GM12875 (cell line): ENCODE results near the gene TNFRSF4.
A peak's percentile ranks its signal among the peaks of the same experiment; 100 is the strongest.

Experiments used
- H3K4me3 ChIP-seq: one replicate; pipeline ENCODE4 v1.5.1; 2011; ENCODE audit warnings: low read depth, low read length, control low read depth
- CTCF ChIP-seq: IDR thresholded peaks from 2 replicates; pipeline ENCODE4 v1.5.1; 2011; ENCODE audit warnings: low read depth, mild to moderate bottlenecking, control low read depth, inconsistent platforms, low read length, moderate library complexity, borderline replicate concordance; ENCODE audit not compliant: insufficient read depth

The TNFRSF4 gene

GRCh38 chr1:1231400-1232207, 17.7 kb upstream of the TNFRSF4 start, which contains the start of gene SDF4:
TSS of gene SDF4 (minus strand) at chr1:1232001. CDS start at chr1:1228772, 3,229 bp downstream.
- peak within 1 kb of the TSS; percentile 92 for H3K4me3 ChIP-seq
- TF ChIP-seq CTCF, result no peak

- peak overlapping the region; percentile 92 for H3K4me3 ChIP-seq
- no peak for TF ChIP-seq CTCF
Observed at GRCh38 chr1:1230656-1231399, 16.9 kb upstream of the TNFRSF4 start.

GRCh38 chr1:1229770-1230169, 15.8 kb upstream of the TNFRSF4 start:
- no peak overlapping the region for H3K4me3 ChIP-seq
- no peak for TF ChIP-seq CTCF

- no peak overlapping the region for H3K4me3 ChIP-seq
- no peak for TF ChIP-seq CTCF
Observed at GRCh38 chr1:1228596-1229321, 14.8 kb upstream of the TNFRSF4 start.

- no peak for TF ChIP-seq CTCF
Observed at GRCh38 chr1:1228187-1228586, 14.2 kb upstream of the TNFRSF4 start.

GRCh38 chr1:1227386-1227785, 13.4 kb upstream of the TNFRSF4 start:
- no peak for TF ChIP-seq CTCF
- H3K4me3 ChIP-seq, result no peak overlapping the region

More at GRCh38 chr1:1228187-1228586, 14.2 kb upstream of the TNFRSF4 start:
- H3K4me3 ChIP-seq, result no peak overlapping the region
